ENCODE data around the gene RNF144A.

The RNF144A gene

GRCh38 chr2:7020939-7021470 is 103.8 kb downstream of the RNF144A start:
- Histone ChIP-seq H3K4me3 (ENCODE audit: low read depth, low read length) (no peak overlapping the region), H3K9me3 (ENCODE audit: severe bottlenecking) (no peaks in the 10 kb centered on the region), H3K27me3 (ENCODE audit: insufficient read depth, low read depth, severe bottlenecking) (no peaks in the 10 kb centered on the region), H3K27ac (peak overlapping the region; percentile 61; the same call in 1 of the 2 replicates), H3K36me3 (peaks cover 50% of the 10 kb centered on the region)
- TF ChIP-seq CTCF (IDR thresholded peaks at IDR 0.05; ENCODE audit: low read depth, low read length) = no peak
- no peak for DNase-seq

- Histone ChIP-seq H3K27ac (peak overlapping the region; percentile 65), H3K9me3 (ENCODE audit: severe bottlenecking) (no peaks in the 10 kb centered on the region), H3K27me3 (ENCODE audit: insufficient read depth, low read depth, severe bottlenecking) (no peaks in the 10 kb centered on the region), H3K36me3 (peaks cover 56% of the 10 kb centered on the region), H3K4me3 (ENCODE audit: low read depth, low read length) (peak overlapping the region; percentile 3)
- no peak for DNase-seq
- TF ChIP-seq CTCF (IDR thresholded peaks at IDR 0.05; ENCODE audit: low read depth, low read length) = no peak
Observed at GRCh38 chr2:7022492-7023385, 105.5 kb downstream of the RNF144A start.

GRCh38 chr2:7023542-7023941 is 106.3 kb downstream of the RNF144A start:
- no peak for TF ChIP-seq CTCF (IDR thresholded peaks at IDR 0.05; ENCODE audit: low read depth, low read length)
- H3K9me3 ChIP-seq (ENCODE audit: severe bottlenecking) = no peaks in the 10 kb centered on the region
- no peak for DNase-seq
- H3K36me3 ChIP-seq = peaks cover 62% of the 10 kb centered on the region
- peak overlapping the region; percentile 65 for H3K27ac ChIP-seq
- no peak overlapping the region for H3K4me3 ChIP-seq (ENCODE audit: low read depth, low read length)
- no peaks in the 10 kb centered on the region for H3K27me3 ChIP-seq (ENCODE audit: insufficient read depth, low read depth, severe bottlenecking)

GRCh38 chr2:7024261-7024660 is 107.0 kb downstream of the RNF144A start:
- no peak for DNase-seq
- H3K36me3 ChIP-seq = peaks cover 66% of the 10 kb centered on the region
- no peak; the same call in 1 of the 2 replicates for TF ChIP-seq CTCF (IDR thresholded peaks at IDR 0.05; ENCODE audit: low read depth, low read length)

GRCh38 chr2:7025082-7025481 is 107.9 kb downstream of the RNF144A start:
- Histone ChIP-seq H3K27ac (no peak overlapping the region), H3K4me3 (ENCODE audit: low read depth, low read length) (no peak overlapping the region), H3K36me3 (peaks cover 75% of the 10 kb centered on the region), H3K9me3 (ENCODE audit: severe bottlenecking) (no peaks in the 10 kb centered on the region), H3K27me3 (ENCODE audit: insufficient read depth, low read depth, severe bottlenecking) (no peaks in the 10 kb centered on the region)
- DNase-seq = no peak
- no peak for TF ChIP-seq CTCF (IDR thresholded peaks at IDR 0.05; ENCODE audit: low read depth, low read length)

More at GRCh38 chr2:7024261-7024660, 107.0 kb downstream of the RNF144A start:
- Histone ChIP-seq H3K4me3 (ENCODE audit: low read depth, low read length) (no peak overlapping the region), H3K27ac (peak overlapping the region; percentile 1; the same call in 1 of the 2 replicates), H3K27me3 (ENCODE audit: insufficient read depth, low read depth, severe bottlenecking) (no peaks in the 10 kb centered on the region), H3K9me3 (ENCODE audit: severe bottlenecking) (no peaks in the 10 kb centered on the region)

Data from WERI-Rb-1 (cell line).